ENCODE measurements around the gene PIMREG. TPM values are rescaled to one million over a fixed set of nuclear protein-coding genes. Genes with fewer than 3 reads are reported as not detected.

The PIMREG gene
- polyA plus RNA-seq, 1 donor (not counting 4 experiments of a cell fraction or from before 2014, with no cell fraction given): 7.5 TPM

DNA sequence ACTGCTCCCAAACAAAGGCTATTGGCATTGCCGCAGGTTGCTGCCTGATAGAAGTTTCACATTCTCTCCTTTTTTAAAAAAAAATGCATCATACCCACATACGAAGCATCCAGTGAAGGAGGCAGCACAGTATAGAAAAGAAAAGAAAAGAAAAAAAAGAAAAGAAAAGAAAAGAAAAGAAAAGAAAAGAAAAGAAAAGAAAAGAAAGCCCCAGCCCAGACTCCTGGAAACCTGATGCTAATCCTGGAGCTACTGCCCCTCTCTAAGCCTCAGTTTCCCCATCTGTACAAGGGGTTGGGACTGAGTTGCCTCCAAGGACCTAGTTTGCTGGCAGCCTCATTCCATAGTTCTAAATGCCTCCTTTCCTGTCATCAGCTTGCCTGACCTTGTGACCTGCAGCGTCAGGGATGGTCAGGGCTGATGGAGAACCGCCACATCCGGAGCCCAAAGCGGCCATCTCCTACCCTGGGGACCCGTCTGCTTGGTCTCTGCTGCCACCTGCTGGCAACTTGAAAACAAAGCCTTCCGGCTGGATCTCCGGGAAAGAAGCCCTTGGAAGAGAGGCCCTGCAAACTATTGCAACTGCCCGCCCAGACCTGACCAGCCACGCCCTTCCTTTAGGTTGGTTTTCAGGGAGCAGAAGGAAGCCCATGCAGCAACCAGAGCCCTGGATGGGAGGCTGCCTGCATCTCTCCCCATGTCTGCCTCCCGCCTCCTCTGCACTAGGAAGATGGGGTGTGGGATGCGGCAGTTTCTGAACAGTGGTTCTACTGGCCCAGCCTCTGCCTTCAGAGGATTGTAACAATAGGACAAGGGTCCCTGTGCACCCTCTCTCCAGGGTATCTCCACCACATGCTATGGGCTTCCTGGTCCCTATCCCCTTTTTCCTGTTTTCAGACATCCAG lies 22.3 kb upstream of the PIMREG start:
- peaks cover 7% of the 10 kb centered on the region for H3K27me3 ChIP-seq (ENCODE audit: control insufficient read depth, extremely low read depth, insufficient read depth, low read length)
- FAIRE-seq: peak; percentile 72
- no peaks in the 10 kb centered on the region for H3K79me2 ChIP-seq (ENCODE audit: control insufficient read depth, insufficient read depth, low read length)
- no peak overlapping the region for H3K27ac ChIP-seq (ENCODE audit: control insufficient read depth, insufficient read depth, low read length)
- H3K4me3 ChIP-seq (ENCODE audit: control insufficient read depth in 2 of 3, extremely low read depth in 1 of 3, insufficient read depth in 2 of 3, low read depth in 1 of 3, low read length in 3 of 3): no peak overlapping the region
- H3K9me3 ChIP-seq (ENCODE audit: control insufficient read depth, low read depth, low read length): no peaks in the 10 kb centered on the region
- no peaks in the 10 kb centered on the region for H3K9me1 ChIP-seq (ENCODE audit: control insufficient read depth, extremely low read depth, insufficient read depth, low read length)
- DNase-seq (ENCODE audit: low read depth, low spot score): peak; percentile 38
- H4K20me1 ChIP-seq (ENCODE audit: control insufficient read depth, extremely low read depth, insufficient read depth, low read length): peaks cover 2% of the 10 kb centered on the region
- dilution Hi-C loops (cut with MboI; ENCODE audit: extremely low pct_ligation_motif_present, low sequenced_read_pairs): loop anchor here (25.0 kb wide), 1 partner anchor 810 kb away; no protein-coding TSS in a partner anchor
- H2AFZ ChIP-seq (ENCODE audit: control insufficient read depth, low read length): no peak overlapping the region
- H3K4me2 ChIP-seq (ENCODE audit: control insufficient read depth, extremely low read depth, insufficient read depth, low read depth, low read length): no peak overlapping the region
- no peak overlapping the region for H3K9ac ChIP-seq (ENCODE audit: control insufficient read depth, extremely low read depth, insufficient read depth, low read length)
- no peaks in the 10 kb centered on the region for H3K36me3 ChIP-seq (ENCODE audit: control insufficient read depth in 2 of 2, extremely low read depth in 1 of 2, insufficient read depth in 2 of 2, low read length in 2 of 2)
- no peak for TF ChIP-seq EZH2 (IDR thresholded peaks at IDR 0.05; ENCODE audit: low read length)
- TF ChIP-seq, protein P1, sequence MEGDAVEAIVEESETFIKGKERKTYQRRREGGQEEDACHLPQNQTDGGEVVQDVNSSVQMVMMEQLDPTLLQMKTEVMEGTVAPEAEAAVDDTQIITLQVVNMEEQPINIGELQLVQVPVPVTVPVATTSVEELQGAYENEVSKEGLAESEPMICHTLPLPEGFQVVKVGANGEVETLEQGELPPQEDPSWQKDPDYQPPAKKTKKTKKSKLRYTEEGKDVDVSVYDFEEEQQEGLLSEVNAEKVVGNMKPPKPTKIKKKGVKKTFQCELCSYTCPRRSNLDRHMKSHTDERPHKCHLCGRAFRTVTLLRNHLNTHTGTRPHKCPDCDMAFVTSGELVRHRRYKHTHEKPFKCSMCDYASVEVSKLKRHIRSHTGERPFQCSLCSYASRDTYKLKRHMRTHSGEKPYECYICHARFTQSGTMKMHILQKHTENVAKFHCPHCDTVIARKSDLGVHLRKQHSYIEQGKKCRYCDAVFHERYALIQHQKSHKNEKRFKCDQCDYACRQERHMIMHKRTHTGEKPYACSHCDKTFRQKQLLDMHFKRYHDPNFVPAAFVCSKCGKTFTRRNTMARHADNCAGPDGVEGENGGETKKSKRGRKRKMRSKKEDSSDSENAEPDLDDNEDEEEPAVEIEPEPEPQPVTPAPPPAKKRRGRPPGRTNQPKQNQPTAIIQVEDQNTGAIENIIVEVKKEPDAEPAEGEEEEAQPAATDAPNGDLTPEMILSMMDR (optimal IDR thresholded peaks at IDR 0.05 in 1 of 3, IDR thresholded peaks at IDR 0.05 in 1 of 3, conservative IDR thresholded peaks at IDR 0.05 in 1 of 3; ENCODE audit: extremely low read depth in 1 of 3, insufficient read depth in 2 of 3, low read length in 3 of 3): peak; percentile 81 to 89 (median 85)
- no peaks in the 10 kb centered on the region for H3K4me1 ChIP-seq (ENCODE audit: control insufficient read depth, extremely low read depth, insufficient read depth, low read length)

DNA sequence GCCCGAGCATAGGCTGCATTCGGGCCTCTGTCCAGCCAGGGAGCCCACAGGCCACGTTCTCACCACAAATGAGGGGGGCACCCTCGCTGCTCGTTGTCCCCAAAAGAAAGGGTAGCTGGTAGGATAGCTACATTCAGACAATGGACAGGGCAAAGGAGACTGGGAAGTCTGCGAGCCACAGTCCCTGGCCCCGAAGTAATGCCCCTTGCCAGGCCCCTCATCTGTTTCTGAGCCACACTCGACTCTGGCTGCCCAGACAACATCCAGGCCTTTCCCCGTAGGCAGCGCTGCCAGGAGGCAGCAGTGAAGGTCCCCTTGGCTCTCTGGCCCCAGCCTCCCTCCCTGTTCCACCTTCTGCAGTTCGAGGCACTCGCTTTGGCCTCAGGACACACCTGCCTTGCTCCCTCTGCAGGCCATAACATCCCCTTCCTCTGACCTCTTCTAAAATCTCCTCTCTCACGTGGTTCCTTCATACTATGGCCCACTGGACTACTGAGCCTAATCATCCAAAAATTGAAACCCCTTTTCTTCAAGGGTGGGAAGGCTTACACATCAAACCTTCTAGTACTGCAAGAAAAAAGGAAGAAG lies 21.5 kb upstream of the PIMREG start:
- dilution Hi-C loops (cut with MboI; ENCODE audit: extremely low pct_ligation_motif_present, low sequenced_read_pairs): loop anchor here (25.0 kb wide), 1 partner anchor 810 kb away; no protein-coding TSS in a partner anchor

More for the DNA sequence above, 21.5 kb upstream of the PIMREG start:
- no peak for FAIRE-seq
- peaks cover 2% of the 10 kb centered on the region for H4K20me1 ChIP-seq (ENCODE audit: control insufficient read depth, extremely low read depth, insufficient read depth, low read length)
- H3K4me1 ChIP-seq (ENCODE audit: control insufficient read depth, extremely low read depth, insufficient read depth, low read length): no peaks in the 10 kb centered on the region
- H3K9me3 ChIP-seq (ENCODE audit: control insufficient read depth, low read depth, low read length): no peaks in the 10 kb centered on the region
- no peak overlapping the region for H3K4me3 ChIP-seq (ENCODE audit: control insufficient read depth in 2 of 3, extremely low read depth in 1 of 3, insufficient read depth in 2 of 3, low read depth in 1 of 3, low read length in 3 of 3)
- DNase-seq (ENCODE audit: low read depth, low spot score): no peak
- H3K27me3 ChIP-seq (ENCODE audit: control insufficient read depth, extremely low read depth, insufficient read depth, low read length): peaks cover 3% of the 10 kb centered on the region
- no peaks in the 10 kb centered on the region for H3K79me2 ChIP-seq (ENCODE audit: control insufficient read depth, insufficient read depth, low read length)
- TF ChIP-seq EZH2 (IDR thresholded peaks at IDR 0.05; ENCODE audit: low read length): no peak
- TF ChIP-seq, protein P1 (optimal IDR thresholded peaks at IDR 0.05 in 1 of 3, IDR thresholded peaks at IDR 0.05 in 1 of 3, conservative IDR thresholded peaks at IDR 0.05 in 1 of 3; ENCODE audit: extremely low read depth in 1 of 3, insufficient read depth in 2 of 3, low read length in 3 of 3): no peak
- no peak overlapping the region for H3K4me2 ChIP-seq (ENCODE audit: control insufficient read depth, extremely low read depth, insufficient read depth, low read depth, low read length)
- no peak overlapping the region for H3K9ac ChIP-seq (ENCODE audit: control insufficient read depth, extremely low read depth, insufficient read depth, low read length)
- no peak overlapping the region for H2AFZ ChIP-seq (ENCODE audit: control insufficient read depth, low read length)
- H3K36me3 ChIP-seq (ENCODE audit: control insufficient read depth in 2 of 2, extremely low read depth in 1 of 2, insufficient read depth in 2 of 2, low read length in 2 of 2): no peaks in the 10 kb centered on the region
- H3K9me1 ChIP-seq (ENCODE audit: control insufficient read depth, extremely low read depth, insufficient read depth, low read length): no peaks in the 10 kb centered on the region
- H3K27ac ChIP-seq (ENCODE audit: control insufficient read depth, insufficient read depth, low read length): no peak overlapping the region
